Natural killer cell treated with Interleukin-12 subunit alpha and Interleukin-12 subunit beta and Interleukin-15 and Interleukin-18, amount 100 ng/mL, for 72 hours (primary cell): ENCODE results near the gene ATF1. TPM values are rescaled to one million over a fixed set of nuclear protein-coding genes. Genes with fewer than 3 reads are reported as not detected.
A peak's percentile ranks its signal among the peaks of the same experiment; 100 is the strongest.

Source experiments
- ATAC-seq, 2 donors: fragments of 150-1000 bp; cut with Tn5 transposase in 1 of 2; sonication (Bioruptor Pico), chemical (Tn5 transposase) in 1 of 2; 2 replicates each; pipeline ENCODE4 v1.10.0; 2021
- DNase-seq: peaks from one replicate; pipeline ENCODE4 v3.0.0; 2022; ENCODE audit warnings: low spot score
- H3K27ac Mint-ChIP-seq, 2 donors: 1 replicate in 1 of 2; 2 replicates in 1 of 2; pipeline ENCODE4 v1.8.0; 2022; ENCODE audit warnings: mixed read lengths in 2 of 2, mild to moderate bottlenecking in 1 of 2, moderate library complexity in 1 of 2
- H3K27me3 Mint-ChIP-seq, 2 donors: 1 replicate in 1 of 2; 2 replicates in 1 of 2; pipeline ENCODE4 v1.8.0; 2022; ENCODE audit warnings: mixed read lengths in 2 of 2
- H3K36me3 Mint-ChIP-seq: one replicate; pipeline ENCODE4 v1.8.0; 2022; ENCODE audit warnings: mixed read lengths
- H3K4me1 Mint-ChIP-seq, 2 donors: 1 replicate in 1 of 2; 2 replicates in 1 of 2; pipeline ENCODE4 v1.8.0; 2022; ENCODE audit warnings: low read depth in 2 of 2, mixed read lengths in 2 of 2, mild to moderate bottlenecking in 1 of 2
- H3K4me3 Mint-ChIP-seq: one replicate; pipeline ENCODE4 v1.8.0; 2022; ENCODE audit warnings: mixed read lengths
- H3K9me3 Mint-ChIP-seq: 2 replicates; pipeline ENCODE4 v1.8.0; 2022; ENCODE audit warnings: mixed read lengths
- total RNA-seq, 2 donors: library from RNA; stranded (reverse); gene quantifications; one replicate each; pipeline ENCODE4 v1.2.3, GENCODE V29; 2022

ATF1 gene
- total RNA-seq, 2 donors from 2014 or later: 35.4 to 37.3 TPM

DNA sequence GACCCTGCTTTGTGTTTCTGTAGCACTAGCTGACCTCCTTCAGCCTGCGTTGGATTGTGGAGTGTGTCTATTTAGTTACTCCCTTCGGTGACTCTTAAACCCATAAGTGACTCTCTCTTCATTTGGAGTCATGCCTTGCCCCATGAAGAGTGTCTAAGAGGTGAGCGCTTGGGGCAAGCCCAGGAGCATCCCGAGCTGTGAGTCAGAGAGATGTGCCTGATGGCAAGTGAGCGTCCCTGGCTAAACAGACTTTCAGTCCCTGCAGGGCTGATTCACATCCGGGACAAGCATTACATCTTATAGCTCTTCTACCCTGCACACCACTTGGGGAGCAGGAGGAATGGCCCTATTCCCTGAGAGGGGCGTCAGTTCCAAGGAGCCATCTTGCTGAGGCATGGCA, 24.3 kb upstream of the ATF1 start:
- Mint-ChIP-seq H3K4me1 (peaks cover 0 to 3% of the 10 kb centered on the region in 2 donors), H3K36me3 (peaks cover 12% of the 10 kb centered on the region), H3K27me3 (no peaks in the 10 kb centered on the region), H3K27ac (no peak overlapping the region), H3K9me3 (no peaks in the 10 kb centered on the region), H3K4me3 (no peak overlapping the region)
- DNase-seq: no peak
- no peak for ATAC-seq

DNA sequence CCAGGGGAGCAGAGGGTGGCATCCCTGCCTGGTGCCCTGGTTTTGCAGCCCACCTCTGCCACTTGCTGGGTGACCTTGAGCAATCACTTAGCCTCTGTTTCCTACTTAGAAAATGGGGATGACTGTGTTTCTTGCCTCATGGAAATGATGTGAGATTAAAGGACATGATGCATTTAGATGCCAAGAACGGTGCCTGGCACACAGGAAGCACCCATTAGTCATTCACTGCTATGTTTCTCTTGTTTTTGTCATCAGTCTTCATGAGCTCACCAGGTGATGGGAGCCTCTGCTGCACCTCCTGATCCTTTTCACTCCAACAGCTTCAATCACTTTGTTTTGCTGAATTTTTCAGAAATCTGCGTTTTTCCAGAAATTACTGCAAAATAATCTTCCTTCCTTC, 23.6 kb upstream of the ATF1 start:
- Mint-ChIP-seq H3K36me3 (peaks cover 6% of the 10 kb centered on the region), H3K4me1 (peaks cover 0 to 3% of the 10 kb centered on the region in 2 donors), H3K27me3 (no peaks in the 10 kb centered on the region), H3K27ac (peak overlapping the region in 1 of 2 donors; percentile 4), H3K4me3 (no peak overlapping the region), H3K9me3 (no peaks in the 10 kb centered on the region)
- DNase-seq (no peak), ATAC-seq (no peak)

DNA sequence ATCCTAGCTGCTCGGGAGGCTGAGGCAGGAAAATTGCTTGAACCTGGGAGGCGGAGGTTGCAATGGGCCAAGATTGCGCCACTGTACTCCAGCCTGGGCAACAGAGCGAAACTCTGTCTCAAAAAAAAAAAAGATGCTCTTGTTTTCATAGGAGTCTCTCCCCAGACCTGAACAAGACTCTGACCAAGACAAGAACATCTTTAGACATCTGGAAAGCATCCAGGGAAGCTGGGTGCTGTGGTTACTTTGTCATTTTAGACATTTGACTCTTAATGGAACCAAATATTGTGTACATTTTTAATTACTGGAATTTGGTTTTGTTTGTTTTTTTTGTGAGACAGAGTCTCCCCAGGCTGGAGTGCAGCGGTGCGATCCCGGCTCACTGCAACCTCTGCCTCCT, 21.1 kb upstream of the ATF1 start:
- peaks cover 6% of the 10 kb centered on the region for H3K36me3 Mint-ChIP-seq
- peaks cover 0 to 3% of the 10 kb centered on the region in 2 donors for H3K4me1 Mint-ChIP-seq

DNA sequence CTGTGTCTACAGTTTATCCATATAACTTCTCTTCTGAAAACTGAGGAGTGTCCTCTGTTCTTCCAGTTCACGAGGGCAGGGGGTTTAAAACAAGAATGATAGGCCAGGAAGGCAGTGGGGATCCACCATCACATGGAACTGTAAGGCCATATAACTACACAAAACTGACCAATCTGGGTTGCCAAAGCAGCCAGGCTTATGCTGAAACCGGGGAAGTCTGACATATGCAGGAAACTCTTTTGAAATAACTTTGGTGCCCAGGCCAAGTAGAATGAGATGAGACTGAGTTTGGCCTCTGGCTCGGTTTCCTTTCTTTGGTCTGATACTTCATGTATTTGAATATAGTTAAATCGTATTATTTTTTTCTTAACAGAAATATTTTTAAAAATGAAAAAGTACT, 18.0 kb upstream of the ATF1 start:
- Mint-ChIP-seq H3K4me3 (no peak overlapping the region), H3K4me1 (peaks cover 0 to under 1% of the 10 kb centered on the region in 2 donors), H3K27me3 (no peaks in the 10 kb centered on the region), H3K9me3 (no peaks in the 10 kb centered on the region), H3K36me3 (peaks cover 12% of the 10 kb centered on the region), H3K27ac (no peak overlapping the region)
- ATAC-seq (no peak), DNase-seq (no peak)

More for the DNA sequence above, 21.1 kb upstream of the ATF1 start:
- H3K27ac Mint-ChIP-seq: no peak overlapping the region
- no peaks in the 10 kb centered on the region for H3K9me3 Mint-ChIP-seq
- H3K27me3 Mint-ChIP-seq: no peaks in the 10 kb centered on the region
- ATAC-seq (no peak), DNase-seq (no peak)
- H3K4me3 Mint-ChIP-seq: no peak overlapping the region

DNA sequence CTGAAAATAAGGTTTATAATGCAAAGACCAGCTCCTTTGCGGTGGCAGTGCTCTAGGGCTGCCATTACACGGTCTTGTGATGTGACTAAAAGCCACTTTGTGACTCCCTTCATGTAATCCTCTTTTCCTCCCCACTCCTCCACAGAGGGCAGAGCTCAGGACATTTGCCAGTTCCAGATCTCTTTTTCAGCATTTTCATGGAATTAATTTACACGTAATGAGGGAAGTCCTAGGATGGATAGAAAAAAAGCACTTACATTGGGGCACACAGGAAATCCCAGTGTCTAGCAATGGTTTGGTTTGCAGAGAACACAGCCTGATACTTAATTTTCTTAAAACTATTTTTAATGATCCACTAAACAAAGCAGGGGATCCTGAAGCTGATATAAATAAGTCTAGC, 17.5 kb upstream of the ATF1 start:
- no peaks in the 10 kb centered on the region for H3K27me3 Mint-ChIP-seq
- H3K9me3 Mint-ChIP-seq: no peaks in the 10 kb centered on the region
- no peak for ATAC-seq
- no peak overlapping the region for H3K27ac Mint-ChIP-seq
- peaks cover 8% of the 10 kb centered on the region for H3K36me3 Mint-ChIP-seq
- no peak for DNase-seq
- H3K4me1 Mint-ChIP-seq: no peaks in the 10 kb centered on the region
- H3K4me3 Mint-ChIP-seq: no peak overlapping the region

DNA sequence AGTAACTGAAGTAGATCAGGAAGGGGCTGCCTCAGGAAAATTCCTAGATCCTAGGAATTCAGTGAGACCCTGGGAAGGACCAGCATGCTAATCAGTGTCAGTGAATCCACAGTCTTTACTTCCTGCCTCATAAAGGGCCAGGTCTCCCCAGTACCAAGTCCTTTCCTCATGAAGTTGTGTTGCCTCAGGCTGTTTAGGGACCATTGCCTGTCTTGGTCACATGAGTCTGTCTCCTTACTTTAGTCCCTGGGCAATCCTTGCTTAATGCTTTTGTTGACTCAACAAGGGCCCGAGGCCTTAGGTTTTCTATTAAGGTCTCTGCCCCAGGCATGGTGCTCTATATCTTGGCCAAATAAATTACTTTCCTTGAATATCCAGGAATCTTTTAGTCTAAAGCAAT, 16.1 kb upstream of the ATF1 start:
- no peak for DNase-seq
- peaks cover 6% of the 10 kb centered on the region for H3K36me3 Mint-ChIP-seq
- no peaks in the 10 kb centered on the region for H3K27me3 Mint-ChIP-seq
- no peaks in the 10 kb centered on the region for H3K9me3 Mint-ChIP-seq
- H3K4me1 Mint-ChIP-seq: no peaks in the 10 kb centered on the region
- ATAC-seq: no peak
- no peak overlapping the region for H3K27ac Mint-ChIP-seq
- no peak overlapping the region for H3K4me3 Mint-ChIP-seq

DNA sequence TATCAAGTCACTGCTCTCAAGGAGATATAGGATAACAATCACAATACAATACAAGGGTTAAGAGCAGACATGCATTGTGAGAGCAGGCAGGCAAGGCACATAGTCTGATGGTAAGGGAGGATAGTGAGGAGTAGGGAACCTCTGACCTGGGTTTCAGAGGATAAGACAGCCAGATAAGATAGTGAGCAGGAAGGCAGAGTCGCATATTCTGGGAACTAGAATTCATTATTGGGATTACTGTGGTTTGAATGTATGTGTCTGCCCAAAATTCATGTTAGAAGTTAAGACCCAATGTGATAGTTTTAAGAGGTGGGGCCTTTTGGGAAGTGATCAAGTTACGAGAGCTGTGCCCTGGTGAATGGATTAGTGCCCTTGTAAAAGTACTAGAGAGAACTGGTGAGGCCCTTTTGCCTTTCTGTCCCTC, 14.4 kb upstream of the ATF1 start:
- no peak overlapping the region for H3K27ac Mint-ChIP-seq

DNA sequence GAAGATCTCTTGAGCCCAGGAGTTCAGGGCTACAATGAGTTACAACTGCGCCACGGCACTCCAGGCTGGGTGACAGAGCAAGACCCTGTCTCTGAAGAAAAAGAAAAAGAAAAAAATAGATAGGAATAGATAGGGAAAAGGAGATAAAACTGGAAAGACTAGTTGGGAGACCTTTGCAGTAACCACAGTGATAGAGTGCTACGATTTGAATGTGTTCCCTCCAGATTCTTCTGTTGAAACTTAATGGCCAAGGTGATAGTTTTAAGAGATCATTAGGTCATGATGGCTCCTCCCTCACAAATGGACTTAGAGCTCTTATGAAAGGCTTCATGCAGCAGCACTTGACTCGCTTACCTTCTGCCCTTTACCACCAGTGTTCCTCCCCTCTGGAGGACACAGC, 13.5 kb upstream of the ATF1 start:
- DNase-seq (no peak), ATAC-seq (no peak)
- Mint-ChIP-seq H3K27me3 (no peaks in the 10 kb centered on the region), H3K9me3 (no peaks in the 10 kb centered on the region), H3K4me3 (no peak overlapping the region), H3K4me1 (no peaks in the 10 kb centered on the region), H3K27ac (no peak overlapping the region), H3K36me3 (peaks cover 6% of the 10 kb centered on the region)

More for the DNA sequence above, 14.4 kb upstream of the ATF1 start:
- DNase-seq (no peak), ATAC-seq (no peak)
- Mint-ChIP-seq H3K27me3 (no peaks in the 10 kb centered on the region), H3K9me3 (no peaks in the 10 kb centered on the region), H3K4me3 (no peak overlapping the region), H3K36me3 (peaks cover 6% of the 10 kb centered on the region), H3K4me1 (no peaks in the 10 kb centered on the region)

DNA sequence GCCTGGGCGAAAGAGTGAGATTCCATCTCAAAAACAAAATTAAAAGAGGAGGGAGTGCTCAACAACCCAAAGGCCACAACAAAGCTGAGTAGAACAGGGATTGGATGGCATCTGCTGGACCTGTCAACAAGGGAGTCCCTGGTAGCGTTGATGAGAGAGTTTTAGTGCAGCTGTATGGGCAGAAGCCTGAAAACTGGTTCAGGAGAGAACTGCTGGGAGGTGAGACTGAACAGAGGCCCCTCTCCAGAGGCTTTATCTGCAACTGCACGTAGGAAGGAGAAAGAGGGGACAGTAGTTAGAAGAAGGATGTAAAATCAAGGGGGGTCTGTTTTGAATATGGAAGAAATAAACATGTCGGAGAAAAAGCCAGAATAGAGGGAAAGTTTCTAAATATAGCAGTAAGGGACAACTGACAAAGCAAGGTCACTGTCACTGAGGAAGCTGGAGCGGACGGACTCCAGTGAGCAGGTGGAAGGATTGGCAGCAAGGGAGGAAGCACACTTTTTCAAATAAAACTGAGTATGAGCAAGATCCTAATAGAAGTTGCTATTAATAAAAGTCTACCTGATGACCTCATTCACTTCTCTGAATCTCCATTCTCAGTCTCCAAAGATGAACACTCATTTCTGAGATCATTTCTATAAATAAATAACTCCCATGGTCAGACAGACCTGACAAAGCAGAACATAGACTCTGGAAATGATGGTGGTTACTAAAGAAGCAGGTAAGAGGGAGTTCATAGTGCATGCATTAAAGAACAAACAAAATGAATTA, 11.8 kb upstream of the ATF1 start:
- no peak overlapping the region for H3K4me3 Mint-ChIP-seq
- H3K9me3 Mint-ChIP-seq: no peaks in the 10 kb centered on the region
- H3K27ac Mint-ChIP-seq: no peak overlapping the region

DNA sequence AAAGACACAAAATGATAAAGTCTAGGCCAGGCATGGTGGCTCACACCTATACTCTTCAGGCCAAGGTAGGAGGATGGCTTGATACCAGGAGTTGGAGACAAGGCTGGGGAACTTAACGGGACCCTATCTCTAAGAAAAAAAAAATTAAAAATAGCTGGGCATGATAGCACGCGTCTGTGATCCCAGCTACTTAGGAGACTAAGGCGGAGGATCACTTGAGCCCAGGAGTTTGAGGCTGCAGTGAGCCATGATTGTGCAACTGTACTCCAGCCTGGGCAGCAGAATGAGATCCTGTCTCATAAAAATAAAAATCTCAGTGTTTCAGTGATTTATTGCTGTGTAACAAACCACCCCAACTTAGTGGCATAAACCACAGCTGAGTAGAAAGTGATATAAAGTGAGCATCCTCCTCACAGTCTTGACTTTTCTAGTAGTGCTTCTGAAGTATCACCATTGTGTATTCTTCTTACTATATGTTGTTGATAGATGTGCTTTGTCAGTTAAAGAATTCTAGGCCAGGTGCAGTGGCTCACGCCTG, 10.6 kb upstream of the ATF1 start:
- Mint-ChIP-seq H3K9me3 (no peaks in the 10 kb centered on the region), H3K27me3 (no peaks in the 10 kb centered on the region), H3K27ac (no peak overlapping the region), H3K4me1 (no peaks in the 10 kb centered on the region), H3K4me3 (no peak overlapping the region), H3K36me3 (peaks cover 6% of the 10 kb centered on the region)
- no peak for ATAC-seq
- no peak for DNase-seq

More for the DNA sequence above, 11.8 kb upstream of the ATF1 start:
- no peaks in the 10 kb centered on the region for H3K27me3 Mint-ChIP-seq
- H3K36me3 Mint-ChIP-seq: peaks cover 6% of the 10 kb centered on the region
- no peaks in the 10 kb centered on the region for H3K4me1 Mint-ChIP-seq
- DNase-seq: no peak
- ATAC-seq: no peak

DNA sequence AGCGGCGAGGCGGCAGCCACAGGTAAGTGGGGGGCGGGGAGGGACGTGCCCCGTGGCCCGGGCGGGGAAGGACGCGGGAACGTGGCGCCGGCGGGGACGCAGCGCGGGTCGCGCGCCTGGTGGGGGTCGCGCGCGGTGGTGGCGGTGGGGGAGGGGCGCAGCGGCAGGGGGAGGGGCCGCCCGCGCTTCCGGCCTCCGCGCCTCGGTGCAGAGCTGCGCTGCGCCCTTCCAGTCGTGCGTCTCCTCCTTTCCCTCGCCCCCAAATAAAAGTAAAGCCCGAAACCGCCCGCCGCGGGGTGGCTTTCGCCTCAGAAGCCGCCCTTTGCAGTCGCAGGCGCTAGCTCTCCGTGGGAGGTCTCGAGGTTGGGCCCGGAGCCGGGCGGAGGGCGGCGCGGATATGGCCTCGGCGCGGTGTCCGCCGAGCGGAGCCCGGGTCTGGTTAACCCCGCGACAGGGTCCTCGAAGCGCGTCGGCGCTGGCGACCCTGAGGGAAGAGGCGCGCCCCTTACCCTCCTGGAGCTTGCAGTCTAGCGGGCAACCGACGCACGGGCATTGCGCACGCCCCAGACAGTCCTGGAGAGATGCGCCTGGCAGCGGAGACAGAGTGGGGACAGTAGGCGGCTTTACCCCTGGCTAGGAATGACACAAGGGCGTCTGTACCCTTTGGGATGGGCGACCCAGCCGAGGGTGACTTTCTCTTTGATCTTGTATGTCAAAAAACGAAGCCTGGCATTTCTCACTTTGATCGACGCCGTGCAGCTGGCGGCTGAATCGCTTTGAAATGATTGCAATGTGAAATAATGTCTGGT, 589 bp downstream of the ATF1 start:
- H3K36me3 Mint-ChIP-seq: no peaks in the 10 kb centered on the region
- no peaks in the 10 kb centered on the region for H3K27me3 Mint-ChIP-seq
- DNase-seq: peak; percentile 78
- peak; percentile 83 to 85 for ATAC-seq
- no peaks in the 10 kb centered on the region for H3K9me3 Mint-ChIP-seq
- H3K4me3 Mint-ChIP-seq: peak overlapping the region; percentile 93
- H3K4me1 Mint-ChIP-seq: peaks cover 21 to 27% of the 10 kb centered on the region in 2 donors
- peak overlapping the region; percentile 74 to 97 for H3K27ac Mint-ChIP-seq

DNA sequence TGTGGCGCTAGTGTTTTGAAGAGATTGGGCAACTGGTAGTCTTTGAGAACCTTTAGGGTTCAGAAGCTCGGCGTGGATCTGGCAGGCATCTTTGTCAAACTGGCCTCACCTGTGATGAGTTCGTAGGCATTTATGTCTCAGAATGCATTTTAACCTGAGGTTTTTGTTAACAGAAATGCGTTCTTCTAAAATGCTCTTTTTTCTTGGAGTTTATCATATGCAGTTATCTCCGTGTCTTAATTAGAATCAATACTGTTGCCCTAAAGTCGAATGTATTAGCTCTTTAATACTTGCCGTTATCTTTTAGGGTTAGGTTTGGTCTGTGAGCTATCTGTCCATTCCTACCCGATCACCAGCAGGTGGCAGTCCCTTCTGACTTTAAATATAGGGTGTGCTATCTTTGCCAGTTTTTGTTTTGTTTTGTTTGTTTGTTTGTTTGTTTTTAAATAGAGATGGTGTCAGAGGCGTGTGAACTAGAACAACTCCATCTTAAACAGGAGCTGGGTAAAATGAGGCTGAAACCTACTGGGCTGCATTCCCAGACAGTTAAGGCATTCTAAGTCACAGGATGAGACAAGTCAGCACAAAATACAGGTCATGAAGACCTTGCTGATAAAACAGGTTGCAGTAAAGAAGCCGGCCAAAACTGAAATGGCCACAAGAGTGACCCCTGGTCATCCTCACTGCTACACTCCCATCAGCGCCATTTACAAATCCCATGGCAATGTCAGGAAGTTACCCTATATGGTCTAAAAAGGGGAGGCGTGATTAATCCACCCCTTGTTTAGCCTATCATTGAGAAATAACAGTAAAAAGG, 1.4 kb downstream of the ATF1 start:
- no peak for DNase-seq
- peak overlapping the region; percentile 74 to 97 for H3K27ac Mint-ChIP-seq
- peaks cover 21 to 27% of the 10 kb centered on the region in 2 donors for H3K4me1 Mint-ChIP-seq
- no peaks in the 10 kb centered on the region for H3K9me3 Mint-ChIP-seq
- no peak for ATAC-seq
- H3K4me3 Mint-ChIP-seq: peak overlapping the region; percentile 93
- no peaks in the 10 kb centered on the region for H3K27me3 Mint-ChIP-seq
- H3K36me3 Mint-ChIP-seq: no peaks in the 10 kb centered on the region

DNA sequence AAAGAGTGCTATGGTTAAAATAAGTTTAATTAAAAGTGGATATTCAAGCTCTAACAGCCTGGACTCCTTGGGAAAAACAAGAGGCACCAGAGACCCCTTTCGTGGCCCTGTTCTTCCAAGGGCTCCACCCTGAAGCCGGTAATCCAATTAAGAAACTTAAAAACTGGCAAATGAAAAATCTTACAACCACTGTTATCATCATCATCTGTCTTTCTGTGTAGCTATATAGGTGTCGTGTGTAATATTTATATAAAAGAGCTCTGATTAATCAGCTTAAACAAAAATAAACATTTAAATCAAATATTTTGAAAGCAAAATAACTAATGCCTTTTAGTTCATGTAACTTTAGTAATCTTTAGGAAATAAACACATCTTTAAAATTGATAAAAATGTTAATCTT, 4.5 kb downstream of the ATF1 start:
- Mint-ChIP-seq H3K4me3 (no peak overlapping the region), H3K4me1 (peaks cover 10 to 27% of the 10 kb centered on the region in 2 donors), H3K9me3 (no peaks in the 10 kb centered on the region), H3K27ac (no peak overlapping the region), H3K27me3 (no peaks in the 10 kb centered on the region), H3K36me3 (peaks cover 4% of the 10 kb centered on the region)
- DNase-seq (no peak), ATAC-seq (no peak)
